ENCODE measurements around the gene SLC19A2.
"Not testable (repeated sequence)": the region's sequence is repeated elsewhere in the genome, so short reads cannot be mapped to it uniquely, and the experiment has no call there.

Gene SLC19A2

GRCh38 chr1:169485431-169486280, at the start of gene SLC19A2:
Gene SLC19A2, minus strand, starts transcription at chr1:169485944. Its CDS starts 178 bp downstream, at chr1:169485766.
- peak; percentile 99 for DNase-seq

- DNase-seq: no peak
Measured at GRCh38 chr1:169534653-169535052, 48.9 kb upstream of the SLC19A2 start.

- DNase-seq: not testable (repeated sequence)
Measured at GRCh38 chr1:169533528-169534190, 47.9 kb upstream of the SLC19A2 start.

- DNase-seq: no peak
Measured at GRCh38 chr1:169530448-169530847, 44.7 kb upstream of the SLC19A2 start.

GRCh38 chr1:169529068-169529642, 43.4 kb upstream of the SLC19A2 start:
- DNase-seq: no peak

- no peak for DNase-seq
Measured at GRCh38 chr1:169528215-169529067, 42.7 kb upstream of the SLC19A2 start.

GRCh38 chr1:169527451-169528214, 41.9 kb upstream of the SLC19A2 start:
- no peak for DNase-seq

- DNase-seq: no peak
Measured at GRCh38 chr1:169527001-169527400, 41.3 kb upstream of the SLC19A2 start.

GRCh38 chr1:169526120-169526832, 40.5 kb upstream of the SLC19A2 start:
- DNase-seq: no peak

- no peak for DNase-seq
Measured at GRCh38 chr1:169525391-169525790, 39.6 kb upstream of the SLC19A2 start.

- DNase-seq: no peak
Measured at GRCh38 chr1:169523904-169524303, 38.2 kb upstream of the SLC19A2 start.

- DNase-seq: no peak
Measured at GRCh38 chr1:169521226-169521625, 35.5 kb upstream of the SLC19A2 start.

- DNase-seq: no peak
Measured at GRCh38 chr1:169517558-169518186, 31.9 kb upstream of the SLC19A2 start.

GRCh38 chr1:169515641-169516040, 29.9 kb upstream of the SLC19A2 start:
- DNase-seq: no peak

GRCh38 chr1:169514566-169515270, 29.0 kb upstream of the SLC19A2 start:
- no peak for DNase-seq

GRCh38 chr1:169513208-169513607, 27.5 kb upstream of the SLC19A2 start:
- DNase-seq: no peak

GRCh38 chr1:169511316-169512005, 25.7 kb upstream of the SLC19A2 start:
- DNase-seq: no peak

GRCh38 chr1:169510060-169510459, 24.3 kb upstream of the SLC19A2 start:
- DNase-seq: no peak

- no peak for DNase-seq
Measured at GRCh38 chr1:169509354-169509753, 23.6 kb upstream of the SLC19A2 start.
